ENCODE results near the gene PGR. TPM values are rescaled to one million over a fixed set of nuclear protein-coding genes. Genes with fewer than 3 reads are reported as not detected.

Gene PGR
- total RNA-seq, 2 donors from 2014 or later: 6.0 to 7.6 TPM

GRCh38 chr11:101090679-101091270, 38.8 kb downstream of the PGR start:
- no peak for DNase-seq (ENCODE audit: low spot score)
- intact Hi-C loops (cut with DNase I): no loop called here

GRCh38 chr11:101083335-101083734, 46.3 kb downstream of the PGR start:
- DNase-seq (ENCODE audit: low spot score): no peak
- intact Hi-C loops (cut with DNase I): no loop called here

- intact Hi-C loops (cut with DNase I): no loop called here
These were observed 46.8 kb downstream of the PGR start for GRCh38 chr11:101082813-101083212.

GRCh38 chr11:101063706-101064105, 65.9 kb downstream of the PGR start:
- intact Hi-C loops (cut with DNase I): no loop called here
- no peak for DNase-seq (ENCODE audit: low spot score)

More at GRCh38 chr11:101082813-101083212, 46.8 kb downstream of the PGR start:
- no peak for DNase-seq (ENCODE audit: low spot score)

- intact Hi-C loops (cut with DNase I): no loop called here
- DNase-seq (ENCODE audit: low spot score): no peak
These were observed 68.0 kb downstream of the PGR start for GRCh38 chr11:101061606-101062005.

- intact Hi-C loops (cut with DNase I): no loop called here
- no peak for DNase-seq (ENCODE audit: low spot score)
These were observed 70.3 kb downstream of the PGR start for GRCh38 chr11:101059331-101059730.

GRCh38 chr11:101053492-101053891, 76.1 kb downstream of the PGR start:
- intact Hi-C loops (cut with DNase I): no loop called here
- no peak for DNase-seq (ENCODE audit: low spot score)

- DNase-seq (ENCODE audit: low spot score): no peak
- intact Hi-C loops (cut with DNase I): no loop called here
These were observed 77.9 kb downstream of the PGR start for GRCh38 chr11:101051677-101052076.

GRCh38 chr11:101049813-101050212, 79.8 kb downstream of the PGR start:
- intact Hi-C loops (cut with DNase I): no loop called here

GRCh38 chr11:101049123-101049522, 80.5 kb downstream of the PGR start:
- intact Hi-C loops (cut with DNase I): no loop called here
- DNase-seq (ENCODE audit: low spot score): no peak

More at GRCh38 chr11:101049813-101050212, 79.8 kb downstream of the PGR start:
- no peak for DNase-seq (ENCODE audit: low spot score)

GRCh38 chr11:101048479-101048878, 81.1 kb downstream of the PGR start:
- intact Hi-C loops (cut with DNase I): no loop called here
- DNase-seq (ENCODE audit: low spot score): no peak

GRCh38 chr11:101046947-101047346, 82.7 kb downstream of the PGR start:
- no peak for DNase-seq (ENCODE audit: low spot score)
- intact Hi-C loops (cut with DNase I): no loop called here

- intact Hi-C loops (cut with DNase I): no loop called here
- DNase-seq (ENCODE audit: low spot score): no peak
These were observed 84.2 kb downstream of the PGR start for GRCh38 chr11:101045415-101045814.

GRCh38 chr11:101043940-101044339, 85.7 kb downstream of the PGR start:
- intact Hi-C loops (cut with DNase I): no loop called here
- DNase-seq (ENCODE audit: low spot score): no peak

GRCh38 chr11:101035872-101036271, 93.7 kb downstream of the PGR start:
- intact Hi-C loops (cut with DNase I): no loop called here
- DNase-seq (ENCODE audit: low spot score): no peak

- DNase-seq (ENCODE audit: low spot score): no peak
- intact Hi-C loops (cut with DNase I): no loop called here
These were observed 95.5 kb downstream of the PGR start for GRCh38 chr11:101034076-101034475.

GRCh38 chr11:101032991-101033390, 96.6 kb downstream of the PGR start:
- DNase-seq (ENCODE audit: low spot score): no peak
- intact Hi-C loops (cut with DNase I): no loop called here

GRCh38 chr11:101031713-101032112, 97.9 kb downstream of the PGR start:
- no peak for DNase-seq (ENCODE audit: low spot score)
- intact Hi-C loops (cut with DNase I): no loop called here

- intact Hi-C loops (cut with DNase I): no loop called here
- no peak for DNase-seq (ENCODE audit: low spot score)
These were observed 98.9 kb downstream of the PGR start for GRCh38 chr11:101030692-101031091.

- intact Hi-C loops (cut with DNase I): no loop called here
- no peak for DNase-seq (ENCODE audit: low spot score)
These were observed 99.6 kb downstream of the PGR start for GRCh38 chr11:101030015-101030414.

- no peak for DNase-seq (ENCODE audit: low spot score)
- intact Hi-C loops (cut with DNase I): no loop called here
These were observed 101.0 kb downstream of the PGR start for GRCh38 chr11:101028644-101029043.

GRCh38 chr11:101022256-101022655, 107.4 kb downstream of the PGR start:
- intact Hi-C loops (cut with DNase I): no loop called here

More at GRCh38 chr11:101022256-101022655, 107.4 kb downstream of the PGR start:
- DNase-seq (ENCODE audit: low spot score): no peak

All from posterior vena cava (tissue), 2 donors.